Measurements from ENCODE around the gene DPP6.

- no peak for TF ChIP-seq CTCF (IDR thresholded peaks at IDR 0.05)
- TF ChIP-seq POLR2A (IDR thresholded peaks at IDR 0.05) = no peak
These were observed 814.9 kb downstream of the DPP6 start for GRCh38 chr7:154867068-154867467.
